Transverse colon (tissue), 4 donors: ENCODE data around the gene ITPRID2.

Experiments used
- CTCF ChIP-seq, 5 experiments: fragments of 200-600 bp in 3 of 5; fragments of 450-650 bp in 2 of 5; sonication (generic) in 3 of 5; IDR thresholded peaks; 1 replicate in 2 of 5; 2 replicates in 3 of 5; pipeline ENCODE4 v1.5.1; 2016 to 2017; ENCODE audit warnings: antibody characterized with exemption in 5 of 5, inconsistent platforms in 3 of 5, mild to moderate bottlenecking in 2 of 5, moderate library complexity in 1 of 5
- EP300 ChIP-seq: sonication (generic); formaldehyde crosslinking; IDR thresholded peaks from one replicate; pipeline ENCODE4 v1.6.1; 2017; ENCODE audit warnings: antibody characterized with exemption, low read depth
- POLR2A ChIP-seq: fragments of 450-650 bp; IDR thresholded peaks from one replicate; pipeline ENCODE4 v1.6.1; 2016; ENCODE audit warnings: antibody characterized with exemption, mild to moderate bottlenecking, moderate library complexity
- POLR2AphosphoS5 ChIP-seq, 3 donors: sonication (generic); formaldehyde crosslinking; IDR thresholded peaks; one replicate each; pipeline ENCODE4 v1.6.1; 2016; ENCODE audit warnings: antibody characterized with exemption in 3 of 3

GRCh38 chr2:181911830-181912229, 20.3 kb downstream of the ITPRID2 start:
- no peak for TF ChIP-seq CTCF (IDR thresholded peaks at IDR 0.05)
- no peak for TF ChIP-seq POLR2A
- TF ChIP-seq EP300 = no peak
- no peak for TF ChIP-seq POLR2AphosphoS5 (IDR thresholded peaks at IDR 0.05)
